HG02678 (cell line): Measurements from ENCODE around the gene TMEM164.
"Not testable (repeated sequence)": the region's sequence is repeated elsewhere in the genome, so short reads cannot be mapped to it uniquely, and the experiment has no call there.

Source experiments
- ATAC-seq: cut with Tn5 transposase; IDR thresholded peaks from one replicate; pipeline ENCODE4 v1.9.1; 2021; ENCODE audit warnings: mild to moderate bottlenecking, moderate library complexity; ENCODE audit not compliant: unreplicated experiment

TMEM164 gene

DNA sequence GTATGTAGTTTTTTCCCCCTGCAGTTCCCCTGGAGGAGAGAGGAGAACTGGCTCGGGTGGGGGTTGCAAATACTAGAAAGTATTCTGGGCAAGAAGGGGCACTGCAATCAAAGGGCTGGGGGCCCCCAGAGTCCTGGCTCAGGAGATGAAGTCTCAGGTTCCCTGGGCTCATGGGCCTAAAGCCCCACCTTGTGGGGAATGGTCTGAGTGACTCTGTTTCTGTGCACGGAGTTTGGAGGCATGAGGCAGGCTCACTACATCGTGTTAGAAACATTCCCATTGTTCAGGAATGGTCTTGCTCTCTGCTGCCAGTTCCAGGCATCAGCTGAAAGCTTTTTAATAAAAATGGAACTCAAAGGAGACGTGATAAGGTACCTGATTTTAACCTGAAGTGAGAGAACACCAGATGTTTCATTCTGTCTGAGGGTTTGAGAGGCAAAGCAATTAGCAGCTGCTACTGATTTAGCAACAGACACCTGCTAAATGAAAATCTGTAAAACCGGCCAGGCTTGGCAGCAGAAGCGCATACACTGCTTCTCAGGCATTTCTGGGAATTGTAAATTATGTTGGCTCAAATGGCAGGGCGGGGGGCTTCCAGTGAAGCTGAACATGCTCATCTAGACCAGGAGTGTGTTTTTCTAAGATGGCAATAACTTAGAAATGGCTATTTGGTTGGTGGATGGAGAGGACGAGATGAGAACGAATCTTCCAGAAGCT, 122.7 kb downstream of the TMEM164 start:
- ATAC-seq = no peak

DNA sequence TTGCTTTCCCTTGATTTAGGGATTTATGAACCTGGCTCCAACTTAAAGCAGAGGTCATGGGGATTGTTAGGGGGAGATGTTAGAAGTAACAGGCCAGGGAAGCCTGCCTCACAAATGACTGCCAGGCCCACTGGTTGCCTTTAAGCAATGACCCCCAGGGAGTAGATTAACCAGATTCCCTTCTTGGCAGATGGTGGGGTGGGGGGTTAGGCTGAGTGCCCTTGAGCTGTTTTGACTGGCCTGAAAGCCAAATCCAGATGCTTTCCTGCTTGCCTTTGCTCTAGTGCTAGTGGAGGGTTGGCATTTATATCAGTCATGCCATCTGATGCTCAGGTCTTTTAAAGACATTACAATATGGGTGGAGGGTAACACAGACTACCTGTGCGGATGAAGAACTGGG, 128.1 kb downstream of the TMEM164 start:
- no peak for ATAC-seq

DNA sequence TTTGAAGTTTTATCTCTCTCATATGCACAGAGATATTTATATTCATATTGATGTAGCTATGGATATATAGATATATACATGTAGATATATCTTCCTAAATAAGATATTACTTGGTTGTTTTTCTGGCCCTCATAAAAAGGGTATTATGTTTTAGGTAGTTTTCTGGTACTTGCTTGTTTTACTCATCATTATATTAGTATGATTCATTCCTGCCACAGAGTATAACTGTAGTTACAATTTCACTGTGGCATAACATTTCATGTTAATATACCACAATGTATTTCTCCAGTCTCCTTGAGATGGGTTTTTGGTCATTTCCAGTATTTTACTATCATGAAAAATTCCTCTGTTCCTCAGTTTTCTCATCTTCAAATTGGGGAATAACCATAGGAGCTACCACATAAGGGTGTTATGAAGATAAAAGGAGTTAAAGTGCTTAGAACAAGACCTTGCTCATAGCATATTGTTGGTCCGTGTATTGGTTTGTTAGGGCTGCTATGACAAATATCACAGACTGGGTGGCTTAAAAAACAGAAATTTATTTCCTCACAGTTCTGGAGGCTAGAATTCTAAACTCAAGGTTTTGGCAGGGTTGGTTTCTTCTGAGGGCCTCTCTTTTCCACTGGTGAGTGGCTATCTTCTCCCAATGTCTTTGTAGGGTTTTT, 129.7 kb downstream of the TMEM164 start:
- no peak for ATAC-seq

DNA sequence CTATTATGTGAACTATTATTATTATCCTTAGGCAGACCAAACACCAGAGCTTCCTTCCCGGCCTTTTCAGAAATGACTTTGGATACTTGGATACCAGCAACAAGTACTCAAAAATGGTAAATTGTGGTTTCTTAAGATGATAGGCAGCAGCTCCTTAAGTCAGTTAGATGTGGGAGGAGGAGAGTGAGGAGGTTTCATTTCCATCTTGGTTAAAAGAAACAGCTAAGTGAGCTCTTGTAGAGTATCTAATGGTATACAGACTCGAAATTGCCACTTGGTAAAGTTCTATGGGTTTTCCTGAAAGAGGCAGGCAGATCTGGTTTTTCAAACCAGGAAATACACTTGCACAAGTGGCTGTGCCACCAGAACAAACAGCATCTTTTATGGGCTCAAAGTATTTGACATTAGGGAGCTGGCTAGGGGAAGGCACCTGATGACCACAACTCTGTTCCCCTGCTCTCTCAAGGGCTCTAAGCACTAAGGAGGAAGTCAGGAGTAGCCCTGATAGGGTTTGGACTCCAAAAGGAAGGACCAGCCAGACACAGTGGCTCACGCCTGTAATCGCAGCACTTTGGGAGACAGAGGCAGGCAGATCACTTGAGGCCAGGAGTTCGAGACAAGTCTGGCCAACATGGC, 130.9 kb downstream of the TMEM164 start:
- ATAC-seq = peak; percentile 55

DNA sequence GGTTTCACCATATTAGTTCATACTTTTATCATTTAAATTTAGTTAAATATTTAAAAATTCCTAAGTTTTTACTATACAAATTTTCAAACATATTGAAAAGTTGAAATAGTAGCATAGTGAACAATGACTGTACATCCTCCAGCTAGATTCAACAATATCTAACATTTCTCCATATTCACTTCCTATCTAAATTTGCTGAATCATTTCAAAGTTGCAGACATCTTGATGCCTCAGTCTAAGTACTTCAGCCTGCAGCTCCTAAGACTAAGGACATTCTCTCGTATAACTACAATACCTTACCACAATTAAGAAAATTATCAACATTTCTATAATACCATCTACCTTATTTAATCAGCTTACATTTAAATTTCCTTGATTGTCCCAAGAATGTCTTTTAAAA, 132.7 kb downstream of the TMEM164 start:
- no peak for ATAC-seq

DNA sequence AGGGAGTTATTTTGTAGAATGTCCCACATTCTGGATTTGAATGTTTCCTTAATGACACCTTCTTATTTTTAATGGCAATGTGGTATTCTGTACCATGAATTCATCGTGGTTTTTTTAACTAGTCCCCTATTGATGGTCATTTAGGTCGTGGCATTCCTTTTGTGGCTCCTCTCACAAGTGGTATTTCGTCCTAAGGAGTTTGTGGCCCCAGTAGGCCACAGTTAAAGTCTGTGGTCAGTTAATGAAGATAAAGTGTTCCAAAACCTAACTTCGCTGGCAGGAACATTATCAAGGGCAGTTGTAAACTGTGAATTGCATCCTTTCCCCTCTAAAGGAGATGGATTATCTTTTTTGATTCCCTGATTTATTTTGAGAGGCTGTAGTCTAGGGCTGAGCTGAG, 133.2 kb downstream of the TMEM164 start:
- ATAC-seq = no peak

DNA sequence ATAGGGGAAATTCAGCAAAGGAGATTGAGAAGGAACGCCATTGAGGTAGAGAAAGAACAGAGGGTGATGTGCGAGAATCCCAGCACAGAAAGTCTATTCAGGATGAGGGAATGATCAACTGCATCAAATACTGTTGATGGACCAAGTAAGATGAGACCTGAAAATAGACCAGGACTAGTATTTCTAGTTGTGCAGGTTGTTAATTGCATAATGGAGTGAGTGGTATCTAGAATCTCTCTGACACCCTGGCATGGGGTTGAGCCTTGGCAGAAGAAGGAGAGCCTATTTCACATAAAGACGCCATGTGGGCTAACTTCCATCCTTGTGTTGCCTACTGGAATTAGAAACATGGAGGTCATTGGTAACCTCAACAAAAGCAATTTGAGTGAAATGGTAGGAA, 135.6 kb downstream of the TMEM164 start:
- ATAC-seq = no peak

DNA sequence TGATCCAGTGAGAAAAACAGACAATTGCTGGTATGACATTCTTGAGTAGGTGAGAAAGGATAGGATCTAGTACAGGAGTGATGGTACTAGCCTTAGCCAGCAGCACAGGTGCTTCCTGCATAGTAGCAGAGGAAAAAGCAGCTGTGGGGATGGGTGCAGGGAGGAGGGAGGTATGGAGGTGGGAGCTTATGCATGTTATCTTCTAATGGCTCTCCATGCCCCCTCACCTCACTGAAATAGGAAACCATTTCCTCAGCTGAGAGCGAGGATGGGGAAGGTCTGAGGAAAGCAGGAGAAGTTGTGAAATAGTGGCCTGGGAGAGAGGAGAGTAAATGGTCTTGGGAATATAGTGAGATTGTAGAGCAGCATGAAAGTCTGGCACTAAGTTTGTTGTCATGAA, 136.3 kb downstream of the TMEM164 start:
- ATAC-seq = no peak

DNA sequence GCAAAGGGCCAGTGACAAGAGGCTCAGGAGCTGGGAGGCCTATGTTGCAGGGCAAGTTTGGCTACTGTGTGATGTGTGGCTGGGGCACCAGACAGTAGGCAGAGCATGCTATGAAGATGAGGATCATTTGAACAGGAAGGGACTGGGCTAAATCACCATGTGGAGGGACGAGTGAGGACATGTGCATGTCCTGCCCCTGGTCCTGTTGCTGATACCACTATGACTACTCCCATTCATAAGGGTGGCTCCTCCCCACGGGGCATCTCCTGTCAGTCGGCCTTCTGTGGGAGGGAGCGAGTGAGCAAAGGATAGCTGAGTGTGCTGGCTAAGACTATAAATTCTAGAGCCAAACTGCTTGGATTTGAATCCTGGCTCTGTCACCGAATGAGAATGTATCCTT, 139.2 kb downstream of the TMEM164 start:
- ATAC-seq = no peak

DNA sequence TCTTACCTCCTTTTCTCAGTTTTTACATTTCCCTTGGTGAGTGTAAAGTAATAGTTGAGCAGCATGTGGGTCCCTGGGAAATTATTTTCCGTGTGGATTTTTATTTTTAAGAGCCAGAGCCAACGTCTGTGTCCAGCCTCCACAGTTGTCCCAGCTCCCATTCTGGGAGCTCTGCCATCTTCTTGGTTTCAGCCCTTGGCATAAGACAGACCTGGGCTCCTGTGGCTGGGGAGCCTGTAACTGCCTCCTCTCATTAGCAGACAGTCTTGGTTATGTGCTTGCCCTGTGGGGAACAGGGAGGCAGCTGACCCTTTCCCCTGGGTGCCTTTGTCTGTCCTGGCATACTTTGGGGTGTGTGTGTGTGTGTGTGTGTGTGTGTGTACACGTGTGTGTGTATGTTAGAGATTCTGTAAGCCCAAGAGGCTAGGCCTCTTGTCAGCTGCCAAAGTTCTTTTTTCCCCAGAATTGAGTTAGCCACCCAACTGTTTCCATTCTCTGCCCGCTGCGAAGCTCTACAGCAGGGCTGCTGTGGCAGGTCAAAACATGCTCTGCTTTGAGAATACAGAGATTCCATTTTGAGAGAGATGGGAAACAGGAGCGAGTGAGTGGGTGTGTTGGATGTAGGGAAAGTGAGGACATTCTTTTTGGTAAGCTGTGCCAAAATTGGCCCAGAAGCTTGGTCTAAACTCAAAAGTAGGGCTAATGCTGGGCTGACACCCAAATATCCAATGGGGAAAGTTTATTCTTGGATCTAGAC, 140.7 kb downstream of the TMEM164 start:
- ATAC-seq = no peak

DNA sequence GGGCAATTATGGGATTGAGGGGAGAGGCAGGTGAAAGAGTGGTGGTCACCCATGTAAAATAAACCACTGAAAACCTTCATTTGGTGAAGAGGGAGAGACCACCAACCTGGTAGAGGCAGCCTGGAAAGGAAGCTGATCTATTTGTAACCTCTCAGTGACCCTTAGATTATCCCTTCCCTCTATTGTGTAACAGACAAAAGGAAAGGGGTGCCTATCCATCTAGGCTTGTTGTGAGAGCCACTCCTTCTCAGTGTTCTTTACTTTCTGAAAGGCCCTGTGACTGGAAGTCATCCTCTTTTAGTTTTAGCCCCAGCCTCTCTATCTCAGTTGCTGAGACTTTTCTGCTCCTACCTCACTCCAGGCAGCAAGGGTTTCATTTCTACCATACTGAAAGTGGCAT, 142.4 kb downstream of the TMEM164 start:
- ATAC-seq = no peak

DNA sequence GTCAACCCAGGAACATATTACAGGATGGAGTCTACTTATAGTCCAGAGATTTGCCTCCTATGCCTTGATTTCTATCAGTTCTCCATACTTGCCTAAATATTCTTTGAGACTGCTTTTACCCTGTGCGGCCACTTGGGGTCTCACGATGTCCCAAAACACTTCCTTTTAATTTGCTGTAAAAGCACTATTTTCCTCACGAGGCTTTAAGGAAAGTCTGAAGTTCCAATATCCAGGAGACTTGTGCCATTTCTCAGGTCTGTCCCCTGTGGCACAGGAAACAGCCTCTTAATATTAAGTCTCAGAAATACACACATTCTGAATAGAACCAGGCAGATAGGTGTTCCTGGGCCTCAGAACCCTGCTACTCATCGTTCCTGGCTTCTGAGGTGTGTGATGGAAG, 142.9 kb downstream of the TMEM164 start:
- ATAC-seq = peak; percentile 69

DNA sequence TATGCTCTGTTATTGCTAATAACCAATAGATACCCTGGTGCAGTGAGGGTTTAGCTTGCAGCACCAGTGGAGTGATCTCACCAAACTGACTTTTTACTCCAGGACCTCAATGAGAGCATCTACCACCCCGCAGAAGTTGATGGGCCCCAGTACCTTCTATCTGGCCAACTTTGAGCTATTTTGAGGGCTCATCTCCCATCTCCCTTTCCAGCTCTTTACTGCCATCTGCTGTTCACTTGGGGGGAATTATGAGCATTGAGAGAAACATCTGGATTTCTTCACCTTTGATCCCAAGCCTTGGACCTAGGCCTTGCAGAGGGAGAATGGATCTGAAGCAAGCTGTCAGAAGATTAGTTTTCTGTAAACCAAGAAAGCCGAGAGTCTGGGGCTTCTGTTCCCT, 143.6 kb downstream of the TMEM164 start:
- peak; percentile 62 for ATAC-seq

DNA sequence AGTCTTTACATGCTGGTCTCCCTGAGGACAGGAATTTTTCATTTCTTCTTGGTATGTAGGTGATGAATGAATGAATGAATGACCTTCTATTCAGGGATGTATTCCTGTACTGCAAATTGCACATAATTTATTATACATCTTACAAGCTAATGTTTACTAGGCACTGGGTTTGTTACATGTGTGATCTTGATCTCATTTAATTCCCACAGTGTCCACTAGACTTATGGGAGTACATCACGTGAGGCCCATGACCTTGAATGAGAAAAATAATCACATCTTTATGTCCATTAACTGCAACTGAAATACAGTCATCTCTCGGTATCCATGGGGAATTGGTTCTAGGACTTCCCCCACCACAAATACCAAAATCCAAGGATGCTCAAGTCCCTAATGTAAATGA, 150.3 kb downstream of the TMEM164 start:
- ATAC-seq = no peak

DNA sequence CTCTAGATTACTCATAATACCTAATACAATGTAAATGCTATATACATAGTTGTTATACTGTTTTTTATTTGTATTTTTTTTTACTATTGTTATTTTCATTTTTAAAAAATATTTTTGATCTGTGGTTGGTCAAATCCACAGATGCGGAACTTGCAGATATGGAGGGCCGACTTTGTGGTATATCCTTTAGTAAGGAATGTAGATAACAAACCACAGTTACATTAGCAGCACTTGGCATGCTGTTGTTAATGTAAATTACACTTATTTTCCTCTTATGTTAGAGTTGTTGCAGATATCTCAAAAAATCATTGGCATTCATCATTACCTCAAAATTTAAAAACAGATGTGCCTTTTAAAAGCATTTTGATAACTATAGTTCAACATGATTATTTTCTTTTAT, 151.0 kb downstream of the TMEM164 start:
- ATAC-seq = no peak

DNA sequence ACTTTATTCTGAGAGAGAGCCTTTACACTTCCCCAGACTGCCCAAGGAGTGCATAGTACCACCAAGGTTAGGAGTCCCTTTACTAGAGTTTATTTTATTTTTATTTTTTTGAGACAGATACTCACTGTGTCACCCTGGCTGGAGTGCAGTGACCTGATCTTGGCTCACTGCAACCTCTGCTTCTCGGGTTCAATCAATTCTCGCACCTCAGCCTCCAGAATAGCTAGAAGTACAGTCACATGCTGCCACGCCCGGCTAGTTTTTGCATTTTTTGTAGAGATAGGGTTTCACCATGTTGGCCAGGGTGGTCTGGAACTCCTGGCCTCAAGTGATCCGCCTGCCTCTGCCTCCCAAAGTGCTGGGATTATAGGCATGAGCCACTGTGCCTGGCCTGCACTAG, 151.4 kb downstream of the TMEM164 start:
- ATAC-seq = not testable (repeated sequence)

DNA sequence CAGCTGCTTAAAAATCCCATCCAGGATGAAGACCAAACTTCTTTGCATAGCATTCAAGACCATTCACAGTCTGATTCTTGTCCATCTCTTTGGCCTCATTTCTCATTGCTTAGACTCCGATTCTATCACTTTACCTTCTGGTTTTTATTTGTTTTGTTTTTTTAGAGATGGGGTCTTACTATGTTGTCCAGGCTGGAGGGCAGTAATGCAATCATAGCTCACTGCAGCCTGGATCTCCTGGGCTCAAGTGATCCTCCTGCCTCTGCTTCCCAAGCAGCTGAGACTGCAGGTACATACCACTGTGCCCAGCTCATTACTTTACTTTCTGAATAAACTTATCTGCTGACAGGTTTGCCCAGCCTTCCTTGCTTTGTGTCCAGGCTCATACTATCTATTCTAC, 152.8 kb downstream of the TMEM164 start:
- no peak for ATAC-seq

DNA sequence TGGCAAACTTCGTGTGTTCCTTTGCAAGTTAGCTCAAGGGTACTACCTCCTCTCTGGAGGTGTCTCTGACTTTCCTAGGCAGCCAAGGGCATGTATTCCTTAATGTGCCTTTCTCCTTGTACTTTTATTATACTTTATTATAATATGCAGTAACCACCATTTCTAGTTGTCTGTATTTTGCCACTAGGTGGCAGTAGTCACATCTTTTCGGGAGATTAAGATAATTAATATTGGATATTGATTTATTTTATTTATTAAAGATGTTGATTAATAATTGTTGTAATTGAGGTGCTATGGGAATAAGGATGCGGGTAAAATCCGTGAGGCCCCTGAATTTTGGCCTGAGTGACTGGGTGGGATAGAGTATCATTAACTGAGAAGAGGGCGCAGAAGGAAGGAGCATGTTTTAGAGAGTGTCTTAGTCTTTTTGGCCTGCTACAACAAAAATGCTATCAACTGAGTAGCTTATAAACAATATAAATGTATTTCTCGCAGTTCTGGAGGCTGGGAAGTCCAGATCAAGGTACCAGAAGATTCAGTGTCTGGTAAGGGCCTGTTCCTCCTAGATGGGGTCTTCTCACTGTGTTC, 153.3 kb downstream of the TMEM164 start:
- no peak for ATAC-seq

DNA sequence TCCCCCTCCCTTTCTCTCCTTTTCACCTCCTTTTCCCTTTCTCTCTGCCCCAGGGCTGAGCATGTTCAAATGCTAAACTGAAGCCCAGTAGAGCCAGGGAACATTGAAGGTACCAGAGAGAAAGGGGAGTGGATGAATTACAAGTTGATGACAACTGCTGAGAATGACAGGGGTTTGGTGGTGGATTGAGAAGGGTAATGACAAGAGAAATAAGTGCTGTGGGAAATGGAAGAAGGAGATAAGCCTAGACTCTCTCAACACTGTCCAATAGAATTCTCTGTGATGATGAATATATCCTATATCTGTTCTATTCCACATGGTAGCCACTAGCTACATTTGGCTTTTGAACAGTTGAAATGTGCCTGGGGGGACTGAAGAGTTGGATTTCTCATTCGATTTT, 154.5 kb downstream of the TMEM164 start:
- no peak for ATAC-seq

DNA sequence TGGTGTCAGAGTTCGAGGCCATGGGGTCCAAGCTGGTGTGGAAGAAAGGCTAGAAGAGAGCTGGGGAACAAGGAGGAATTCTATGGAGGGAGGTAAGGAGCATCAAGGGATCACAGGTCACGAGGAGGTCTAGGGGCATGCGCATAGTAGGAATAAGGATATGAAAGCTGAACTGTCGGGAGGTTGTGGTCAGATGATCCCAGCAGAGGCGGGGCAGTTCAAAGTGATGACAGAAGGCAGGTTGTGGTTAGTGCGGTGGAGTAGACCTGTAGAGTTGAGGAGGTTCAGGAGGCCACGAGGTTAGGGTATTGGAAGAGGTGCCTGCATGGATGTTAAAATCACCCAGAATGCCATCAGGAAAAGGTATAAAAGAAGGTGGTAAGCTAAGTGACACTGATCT, 156.3 kb downstream of the TMEM164 start:
- ATAC-seq = no peak

DNA sequence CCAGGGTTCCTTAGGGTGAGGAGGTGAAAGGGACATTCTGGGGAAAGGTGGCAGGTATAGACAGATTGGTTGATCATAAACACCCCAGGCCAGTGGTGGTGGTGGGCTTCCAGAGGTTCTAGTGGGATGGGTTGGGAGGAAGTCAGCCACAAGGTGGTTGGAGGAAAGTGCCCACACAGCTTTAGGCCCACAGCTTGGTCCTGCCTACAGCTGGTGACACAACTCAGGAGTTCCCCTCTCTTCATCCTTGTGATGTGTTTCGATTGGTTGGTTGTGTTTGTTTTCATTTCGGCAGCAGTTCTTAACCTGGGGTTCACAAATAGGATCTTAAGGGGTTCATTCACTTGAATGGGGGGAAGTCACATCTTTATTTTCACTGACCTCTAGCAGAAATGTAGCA, 157.0 kb downstream of the TMEM164 start:
- peak; percentile 41 for ATAC-seq
